Astrocyte (in vitro differentiated cells and primary cell): Measurements from ENCODE around the gene GREB1. TPM values are rescaled to one million over a fixed set of nuclear protein-coding genes. Genes with fewer than 3 reads are reported as not detected.

Experiments used
- DNase-seq: peaks from one replicate; pipeline ENCODE4 v3.0.0-alpha.2; 2010; ENCODE audit warnings: low read depth
- FAIRE-seq: peaks from 2 replicates; lab custom pipeline; 2011; peaks lifted over from hg19 to GRCh38; lab: Jason Lieb, UNC
- H2AFZ ChIP-seq: 2 replicates; pipeline ENCODE4 v1.6.0; 2012; ENCODE audit warnings: low read depth, low read length, inconsistent platforms
- H3K27ac ChIP-seq: 2 replicates; pipeline ENCODE4 v1.5.1; 2011; ENCODE audit warnings: low read depth, low read length, inconsistent platforms
- H3K27me3 ChIP-seq: 2 replicates; pipeline ENCODE4 v1.6.0; 2011; ENCODE audit warnings: low read length, inconsistent platforms; ENCODE audit not compliant: insufficient read depth
- H3K36me3 ChIP-seq: 2 replicates; pipeline ENCODE4 v1.5.1; 2011; ENCODE audit warnings: low read length, inconsistent platforms; ENCODE audit not compliant: insufficient read depth
- H3K4me1 ChIP-seq: 2 replicates; pipeline ENCODE4 v1.5.1; 2011; ENCODE audit warnings: low read length, inconsistent platforms; ENCODE audit not compliant: insufficient read depth
- H3K4me2 ChIP-seq: 2 replicates; pipeline ENCODE4 v1.6.0; 2012; ENCODE audit warnings: low read length, inconsistent platforms
- H3K4me3 ChIP-seq: 2 replicates; pipeline ENCODE4 v1.5.1; 2011; ENCODE audit warnings: low read depth, mild to moderate bottlenecking, low read length, inconsistent platforms; ENCODE audit not compliant: insufficient read depth
- H3K79me2 ChIP-seq: 2 replicates; pipeline ENCODE4 v1.6.0; 2012; ENCODE audit warnings: mild to moderate bottlenecking, low read length, inconsistent platforms; ENCODE audit not compliant: insufficient read depth
- H3K9ac ChIP-seq: 2 replicates; pipeline ENCODE4 v1.6.0; 2012; ENCODE audit warnings: mild to moderate bottlenecking, low read length, inconsistent platforms
- H3K9me3 ChIP-seq: 2 replicates; pipeline ENCODE4 v1.5.1; 2012; ENCODE audit warnings: low read depth, mild to moderate bottlenecking, low read length, inconsistent platforms; ENCODE audit not compliant: insufficient read depth
- H4K20me1 ChIP-seq: 2 replicates; pipeline ENCODE4 v1.6.0; 2012; ENCODE audit warnings: low read length, inconsistent platforms; ENCODE audit not compliant: insufficient read depth
- H3K27ac Mint-ChIP-seq: one replicate; pipeline ENCODE4 v1.8.0; 2021; ENCODE audit warnings: mild to moderate bottlenecking, mixed read lengths; ENCODE audit not compliant: unreplicated experiment
- H3K27me3 Mint-ChIP-seq: one replicate; pipeline ENCODE4 v1.8.0; 2021; ENCODE audit warnings: low read depth, mixed read lengths; ENCODE audit not compliant: unreplicated experiment
- H3K36me3 Mint-ChIP-seq: one replicate; pipeline ENCODE4 v1.8.0; 2021; ENCODE audit warnings: low read depth, mixed read lengths; ENCODE audit not compliant: unreplicated experiment
- H3K4me1 Mint-ChIP-seq: one replicate; pipeline ENCODE4 v1.8.0; 2021; ENCODE audit warnings: low read depth, mixed read lengths; ENCODE audit not compliant: unreplicated experiment
- H3K4me3 Mint-ChIP-seq: one replicate; pipeline ENCODE4 v1.8.0; 2021; ENCODE audit warnings: mild to moderate bottlenecking, moderate library complexity, mixed read lengths; ENCODE audit not compliant: unreplicated experiment
- H3K9me3 Mint-ChIP-seq: one replicate; pipeline ENCODE4 v1.8.0; 2021; ENCODE audit warnings: mild to moderate bottlenecking, mixed read lengths; ENCODE audit not compliant: unreplicated experiment
- EZH2 ChIP-seq: IDR thresholded peaks from 2 replicates; pipeline ENCODE4 v1.6.1; 2012; ENCODE audit warnings: mild to moderate bottlenecking, low read length, inconsistent platforms; ENCODE audit not compliant: insufficient read depth
- total RNA-seq: library from RNA; stranded (reverse); gene quantifications from 2 replicates; pipeline ENCODE4 v1.2.1, GENCODE V29; 2021
- TF ChIP-seq, protein P1 (sequence below): IDR thresholded peaks from 2 replicates; pipeline ENCODE4 v1.5.1; 2011; ENCODE audit warnings: low read depth, mild to moderate bottlenecking, inconsistent platforms, low read length, moderate library complexity; ENCODE audit not compliant: insufficient read depth

The GREB1 gene
- total RNA-seq, 1 donor from 2014 or later: 14.5 TPM

DNA sequence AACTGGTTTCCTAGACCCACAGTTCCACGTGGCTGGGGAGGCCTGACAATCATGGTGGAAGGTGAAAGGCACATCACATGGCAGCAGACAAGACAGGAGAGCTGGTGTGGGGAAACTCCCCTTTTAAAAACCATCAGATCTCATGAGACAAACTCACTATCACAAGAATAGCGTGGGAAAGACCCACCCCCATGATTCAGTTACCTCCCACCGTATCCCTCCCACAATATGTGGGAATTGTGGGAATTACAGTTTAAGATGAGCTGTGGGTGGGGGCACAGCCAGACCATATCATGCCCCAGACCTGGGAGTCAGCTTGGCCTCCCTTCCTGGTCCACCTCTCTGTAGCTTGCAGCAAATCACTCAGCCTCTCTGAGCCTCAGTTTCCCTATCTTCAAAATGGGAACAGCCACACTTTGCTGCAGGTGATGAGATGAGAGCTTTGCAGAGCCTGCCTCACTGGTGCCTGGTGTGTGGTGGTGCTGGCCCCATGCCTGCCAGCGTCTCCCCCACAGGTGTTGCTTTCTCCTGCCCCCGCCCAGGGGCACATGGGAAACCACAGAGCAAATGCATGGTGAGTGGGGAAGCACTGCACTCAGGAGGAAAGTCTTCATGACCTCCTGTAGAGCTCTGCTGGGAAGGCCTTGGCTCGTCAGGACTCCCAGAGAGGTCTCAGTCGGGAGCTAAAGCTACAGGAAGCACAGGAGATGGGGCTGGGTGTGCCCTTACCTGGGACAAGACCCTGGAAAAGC lies 31.1 kb downstream of the GREB1 start:
- Mint-ChIP-seq H3K27me3 (peaks cover 21% of the 10 kb centered on the region), H3K27ac (no peak overlapping the region), H3K4me1 (peaks cover 20% of the 10 kb centered on the region), H3K4me3 (no peak overlapping the region), H3K36me3 (peaks cover 4% of the 10 kb centered on the region), H3K9me3 (no peaks in the 10 kb centered on the region)
- H2AFZ ChIP-seq: no peak overlapping the region
- FAIRE-seq: no peak
- DNase-seq: no peak
- no peak overlapping the region for H3K4me3 ChIP-seq
- H3K79me2 ChIP-seq: no peaks in the 10 kb centered on the region
- H3K4me2 ChIP-seq: no peak overlapping the region
- H3K9ac ChIP-seq: no peak overlapping the region
- TF ChIP-seq, protein P1, sequence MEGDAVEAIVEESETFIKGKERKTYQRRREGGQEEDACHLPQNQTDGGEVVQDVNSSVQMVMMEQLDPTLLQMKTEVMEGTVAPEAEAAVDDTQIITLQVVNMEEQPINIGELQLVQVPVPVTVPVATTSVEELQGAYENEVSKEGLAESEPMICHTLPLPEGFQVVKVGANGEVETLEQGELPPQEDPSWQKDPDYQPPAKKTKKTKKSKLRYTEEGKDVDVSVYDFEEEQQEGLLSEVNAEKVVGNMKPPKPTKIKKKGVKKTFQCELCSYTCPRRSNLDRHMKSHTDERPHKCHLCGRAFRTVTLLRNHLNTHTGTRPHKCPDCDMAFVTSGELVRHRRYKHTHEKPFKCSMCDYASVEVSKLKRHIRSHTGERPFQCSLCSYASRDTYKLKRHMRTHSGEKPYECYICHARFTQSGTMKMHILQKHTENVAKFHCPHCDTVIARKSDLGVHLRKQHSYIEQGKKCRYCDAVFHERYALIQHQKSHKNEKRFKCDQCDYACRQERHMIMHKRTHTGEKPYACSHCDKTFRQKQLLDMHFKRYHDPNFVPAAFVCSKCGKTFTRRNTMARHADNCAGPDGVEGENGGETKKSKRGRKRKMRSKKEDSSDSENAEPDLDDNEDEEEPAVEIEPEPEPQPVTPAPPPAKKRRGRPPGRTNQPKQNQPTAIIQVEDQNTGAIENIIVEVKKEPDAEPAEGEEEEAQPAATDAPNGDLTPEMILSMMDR: no peak
- no peak for TF ChIP-seq EZH2
- H3K9me3 ChIP-seq: no peaks in the 10 kb centered on the region
- H3K36me3 ChIP-seq: no peaks in the 10 kb centered on the region
- no peaks in the 10 kb centered on the region for H4K20me1 ChIP-seq
- H3K27ac ChIP-seq: no peak overlapping the region
- no peaks in the 10 kb centered on the region for H3K4me1 ChIP-seq
- H3K27me3 ChIP-seq: peaks cover 9% of the 10 kb centered on the region

DNA sequence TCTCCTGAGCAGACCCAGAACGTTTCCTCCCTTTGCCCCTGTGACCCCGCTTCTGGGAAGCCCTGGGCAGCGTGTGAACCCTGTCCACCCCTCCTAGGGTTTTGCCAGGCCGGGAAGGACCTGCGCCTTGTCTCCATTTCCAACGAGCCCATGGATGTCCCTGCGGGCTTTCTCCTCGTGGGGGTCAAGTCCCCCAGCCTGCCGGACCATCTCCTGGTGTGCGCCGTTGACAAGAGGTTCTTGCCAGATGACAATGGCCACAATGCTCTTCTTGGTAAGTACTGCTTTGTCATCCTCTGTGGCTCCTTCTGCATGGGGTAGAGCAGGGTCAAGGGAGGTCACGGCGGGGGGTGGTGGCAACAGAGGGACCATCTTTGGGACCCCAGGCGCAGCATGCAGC lies 32.5 kb downstream of the GREB1 start:
- Mint-ChIP-seq H3K9me3 (no peaks in the 10 kb centered on the region), H3K36me3 (peaks cover 4% of the 10 kb centered on the region), H3K4me3 (no peak overlapping the region), H3K4me1 (peaks cover 20% of the 10 kb centered on the region), H3K27me3 (peaks cover 15% of the 10 kb centered on the region), H3K27ac (no peak overlapping the region)
- TF ChIP-seq, protein P1: no peak
- no peak for TF ChIP-seq EZH2
- Histone ChIP-seq H2AFZ (no peak overlapping the region), H3K36me3 (no peaks in the 10 kb centered on the region), H3K27ac (no peak overlapping the region), H3K9ac (no peak overlapping the region), H4K20me1 (no peaks in the 10 kb centered on the region), H3K27me3 (peaks cover 10% of the 10 kb centered on the region), H3K4me2 (no peak overlapping the region), H3K4me1 (no peaks in the 10 kb centered on the region), H3K9me3 (no peaks in the 10 kb centered on the region), H3K79me2 (no peaks in the 10 kb centered on the region), H3K4me3 (no peak overlapping the region)
- DNase-seq (no peak), FAIRE-seq (no peak)

DNA sequence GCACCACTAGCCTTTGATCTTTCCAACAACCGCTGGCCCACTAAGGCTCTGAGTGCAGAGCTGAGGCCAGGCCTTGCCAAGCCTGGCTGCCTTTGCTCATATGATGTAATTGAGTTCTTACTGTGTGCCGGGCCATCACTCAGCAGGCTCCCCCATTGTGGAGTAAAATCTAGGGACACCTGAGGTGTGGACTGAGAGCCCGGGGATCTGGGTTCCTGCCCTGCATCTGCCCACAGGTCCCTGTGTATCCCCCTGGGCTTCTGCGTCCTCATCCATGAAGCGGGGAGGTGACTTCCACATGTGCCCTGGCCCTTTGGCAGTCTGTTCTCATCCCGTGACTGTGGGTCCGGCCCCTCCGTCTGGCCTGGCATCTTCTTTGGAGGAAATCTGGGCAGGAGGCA lies 33.8 kb downstream of the GREB1 start:
- Histone ChIP-seq H3K9me3 (no peaks in the 10 kb centered on the region), H2AFZ (no peak overlapping the region), H3K27me3 (peaks cover 12% of the 10 kb centered on the region), H3K4me3 (no peak overlapping the region), H3K27ac (no peak overlapping the region), H3K79me2 (no peaks in the 10 kb centered on the region), H3K36me3 (no peaks in the 10 kb centered on the region), H3K9ac (no peak overlapping the region), H3K4me1 (no peaks in the 10 kb centered on the region), H3K4me2 (no peak overlapping the region), H4K20me1 (no peaks in the 10 kb centered on the region)
- Mint-ChIP-seq H3K4me3 (no peak overlapping the region), H3K36me3 (peaks cover 4% of the 10 kb centered on the region), H3K27me3 (peaks cover 15% of the 10 kb centered on the region), H3K9me3 (no peaks in the 10 kb centered on the region), H3K27ac (no peak overlapping the region), H3K4me1 (peaks cover 15% of the 10 kb centered on the region)
- no peak for TF ChIP-seq EZH2
- no peak for FAIRE-seq
- no peak for DNase-seq
